Astrocyte (in vitro differentiated cells and primary cell): ENCODE data around the gene CAMK1D.

Experiments
- EZH2 ChIP-seq: IDR thresholded peaks from 2 replicates; pipeline ENCODE4 v1.6.1; 2012; ENCODE audit warnings: mild to moderate bottlenecking, low read length, inconsistent platforms; ENCODE audit not compliant: insufficient read depth
- TF ChIP-seq, protein P1 (sequence below): IDR thresholded peaks from 2 replicates; pipeline ENCODE4 v1.5.1; 2011; ENCODE audit warnings: low read depth, mild to moderate bottlenecking, inconsistent platforms, low read length, moderate library complexity; ENCODE audit not compliant: insufficient read depth

DNA sequence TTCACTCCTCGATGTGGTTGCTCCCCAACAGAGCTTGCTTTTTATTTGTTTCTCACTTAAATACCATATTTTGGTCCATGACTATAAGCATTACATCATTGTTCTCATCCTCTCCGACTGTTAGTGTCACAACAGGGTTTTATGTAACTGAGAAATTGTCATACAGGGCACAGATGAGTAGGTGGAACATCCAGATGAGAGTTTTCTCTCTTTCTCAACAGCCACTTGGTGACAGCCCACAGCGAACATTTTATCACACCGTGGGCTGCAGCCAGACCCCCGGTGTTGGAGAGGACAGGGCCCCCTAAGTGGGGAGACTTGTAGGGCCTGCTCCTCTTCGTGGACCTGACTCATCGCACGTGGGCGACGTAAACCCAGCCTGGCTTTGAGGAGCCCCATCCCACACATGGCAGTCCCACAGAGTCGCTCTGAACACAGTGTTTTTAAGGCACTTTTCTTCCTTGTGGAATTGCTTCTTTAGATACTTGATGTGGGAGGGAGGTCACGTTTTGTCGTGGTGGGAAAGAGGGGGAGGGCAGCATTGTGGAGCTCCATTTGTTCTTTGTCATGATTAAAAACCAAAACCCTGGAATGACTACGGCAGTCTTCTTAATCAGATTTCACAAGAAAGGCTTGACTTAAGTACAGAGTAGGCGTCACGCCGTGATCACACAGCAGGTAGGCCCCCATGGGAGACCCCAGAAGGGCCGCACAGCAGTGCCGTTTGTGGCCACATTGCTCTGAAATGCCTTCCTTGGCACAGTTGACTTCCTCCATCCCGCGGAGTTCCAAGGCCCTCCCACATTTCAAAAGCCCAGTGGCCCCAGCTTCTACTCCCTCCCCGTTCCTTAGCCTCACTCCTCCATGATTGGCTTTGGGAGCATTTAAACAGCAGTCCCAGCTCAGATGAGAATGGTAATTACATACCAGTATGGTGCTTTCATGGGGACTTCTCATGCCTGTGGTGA, 431.6 kb downstream of the CAMK1D start:
- TF ChIP-seq, protein P1, sequence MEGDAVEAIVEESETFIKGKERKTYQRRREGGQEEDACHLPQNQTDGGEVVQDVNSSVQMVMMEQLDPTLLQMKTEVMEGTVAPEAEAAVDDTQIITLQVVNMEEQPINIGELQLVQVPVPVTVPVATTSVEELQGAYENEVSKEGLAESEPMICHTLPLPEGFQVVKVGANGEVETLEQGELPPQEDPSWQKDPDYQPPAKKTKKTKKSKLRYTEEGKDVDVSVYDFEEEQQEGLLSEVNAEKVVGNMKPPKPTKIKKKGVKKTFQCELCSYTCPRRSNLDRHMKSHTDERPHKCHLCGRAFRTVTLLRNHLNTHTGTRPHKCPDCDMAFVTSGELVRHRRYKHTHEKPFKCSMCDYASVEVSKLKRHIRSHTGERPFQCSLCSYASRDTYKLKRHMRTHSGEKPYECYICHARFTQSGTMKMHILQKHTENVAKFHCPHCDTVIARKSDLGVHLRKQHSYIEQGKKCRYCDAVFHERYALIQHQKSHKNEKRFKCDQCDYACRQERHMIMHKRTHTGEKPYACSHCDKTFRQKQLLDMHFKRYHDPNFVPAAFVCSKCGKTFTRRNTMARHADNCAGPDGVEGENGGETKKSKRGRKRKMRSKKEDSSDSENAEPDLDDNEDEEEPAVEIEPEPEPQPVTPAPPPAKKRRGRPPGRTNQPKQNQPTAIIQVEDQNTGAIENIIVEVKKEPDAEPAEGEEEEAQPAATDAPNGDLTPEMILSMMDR: no peak
- no peak for TF ChIP-seq EZH2
